ENCODE measurements around the gene ADGRB2.

DNA sequence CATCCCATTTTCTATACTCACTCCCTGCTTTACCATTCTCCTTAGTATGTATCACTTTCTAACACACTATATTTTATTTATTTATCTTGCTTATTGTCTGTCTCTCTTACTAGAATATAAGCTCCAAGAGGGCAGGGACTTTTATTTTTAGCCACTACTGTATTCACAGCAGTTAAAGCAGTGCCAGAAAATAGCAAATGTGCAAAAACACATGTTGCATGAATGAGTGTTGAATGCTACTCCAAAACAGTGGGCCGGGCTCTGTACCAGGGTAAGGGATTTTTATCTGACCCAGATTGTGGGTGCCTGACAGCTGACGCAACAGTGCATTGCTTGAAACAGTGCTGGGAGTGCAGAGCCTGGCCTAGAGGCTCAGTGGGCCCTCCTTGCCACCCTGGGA is 85.0 kb downstream of the ADGRB2 start:
- TF ChIP-seq, protein P1, sequence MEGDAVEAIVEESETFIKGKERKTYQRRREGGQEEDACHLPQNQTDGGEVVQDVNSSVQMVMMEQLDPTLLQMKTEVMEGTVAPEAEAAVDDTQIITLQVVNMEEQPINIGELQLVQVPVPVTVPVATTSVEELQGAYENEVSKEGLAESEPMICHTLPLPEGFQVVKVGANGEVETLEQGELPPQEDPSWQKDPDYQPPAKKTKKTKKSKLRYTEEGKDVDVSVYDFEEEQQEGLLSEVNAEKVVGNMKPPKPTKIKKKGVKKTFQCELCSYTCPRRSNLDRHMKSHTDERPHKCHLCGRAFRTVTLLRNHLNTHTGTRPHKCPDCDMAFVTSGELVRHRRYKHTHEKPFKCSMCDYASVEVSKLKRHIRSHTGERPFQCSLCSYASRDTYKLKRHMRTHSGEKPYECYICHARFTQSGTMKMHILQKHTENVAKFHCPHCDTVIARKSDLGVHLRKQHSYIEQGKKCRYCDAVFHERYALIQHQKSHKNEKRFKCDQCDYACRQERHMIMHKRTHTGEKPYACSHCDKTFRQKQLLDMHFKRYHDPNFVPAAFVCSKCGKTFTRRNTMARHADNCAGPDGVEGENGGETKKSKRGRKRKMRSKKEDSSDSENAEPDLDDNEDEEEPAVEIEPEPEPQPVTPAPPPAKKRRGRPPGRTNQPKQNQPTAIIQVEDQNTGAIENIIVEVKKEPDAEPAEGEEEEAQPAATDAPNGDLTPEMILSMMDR (IDR thresholded peaks at IDR 0.05): no peak
- no peak for TF ChIP-seq POLR2A (IDR thresholded peaks at IDR 0.05)

Data from esophagus squamous epithelium (tissue), 4 donors.